COLO668 (cell line): ENCODE results near the gene TARBP1.

Source experiments
- DNase-seq: peaks from one replicate; lab custom pipeline; 2025; ENCODE audit not compliant: unreplicated experiment; lab: John Stamatoyannopoulos, UW

Gene TARBP1

DNA sequence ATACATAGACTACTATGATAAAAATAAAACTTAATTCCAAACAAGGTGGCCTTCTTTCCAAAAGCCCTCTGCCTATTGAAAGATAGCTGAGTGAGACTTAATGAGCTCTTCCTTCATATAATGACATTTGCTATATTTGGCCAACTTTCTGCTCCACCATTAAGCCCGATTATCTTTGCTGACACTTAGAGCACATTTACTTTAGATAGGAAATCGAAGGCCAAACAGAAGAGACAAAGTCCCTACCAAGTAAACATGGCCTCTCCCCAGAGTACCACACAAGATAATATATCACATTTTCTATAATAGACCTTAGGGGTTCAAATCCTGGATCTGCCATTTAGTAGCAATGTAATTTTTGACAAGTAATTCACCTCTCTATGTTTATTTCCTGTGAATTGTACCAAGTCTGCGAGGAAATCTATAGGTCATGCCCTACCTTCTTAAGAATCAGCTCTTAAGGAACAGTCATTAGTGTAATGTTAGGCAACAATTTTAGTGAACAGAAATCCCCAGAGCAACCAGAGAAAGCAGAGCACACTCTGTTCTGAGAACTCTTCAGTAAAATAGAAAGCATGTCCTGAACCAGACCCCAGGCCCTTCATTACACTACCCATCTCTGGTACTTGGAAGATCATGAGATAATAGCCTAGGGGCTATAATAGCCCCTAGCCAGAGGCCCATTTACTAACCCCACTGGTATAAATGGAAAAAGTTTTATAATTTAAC, 123.0 kb downstream of the TARBP1 start:
- no peak for DNase-seq

DNA sequence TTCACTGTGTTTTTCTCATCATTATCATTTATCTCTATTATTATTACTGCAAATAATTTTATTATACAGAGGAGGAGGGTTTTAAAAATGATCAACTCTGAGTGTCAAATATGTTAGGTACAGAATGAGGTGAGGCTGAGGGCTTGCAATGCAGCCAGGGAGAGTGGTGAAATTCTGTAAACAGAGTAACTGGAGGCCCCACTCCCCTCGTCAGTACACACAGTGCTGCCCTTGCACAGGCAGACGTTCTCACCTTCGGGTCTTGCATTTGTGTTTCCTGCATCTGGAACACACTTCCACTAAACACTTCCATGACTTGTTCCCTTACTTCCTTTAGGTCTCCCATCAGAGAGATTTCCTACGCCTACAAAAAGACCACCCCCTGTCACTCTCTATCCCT, 130.0 kb downstream of the TARBP1 start:
- DNase-seq, result no peak

DNA sequence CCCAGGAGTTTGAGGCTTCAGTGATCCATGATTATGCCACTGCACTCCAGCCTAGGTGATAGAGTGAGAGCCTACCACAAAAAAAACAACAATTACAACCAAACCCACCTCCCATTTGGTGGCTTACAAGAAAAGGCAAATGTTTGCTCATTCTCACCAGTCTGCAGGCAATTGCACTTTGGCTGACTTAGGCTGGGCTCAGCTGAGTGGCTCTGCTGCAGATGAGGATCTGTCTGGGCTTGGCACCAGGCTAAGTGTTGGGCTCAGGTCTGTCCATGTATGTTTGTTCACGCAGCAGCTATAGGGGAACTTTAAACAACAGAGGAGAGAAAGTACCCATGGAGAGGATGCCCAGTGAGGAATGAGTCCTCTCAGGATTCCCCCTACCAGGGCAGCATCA, 133.7 kb downstream of the TARBP1 start:
- DNase-seq, result no peak

DNA sequence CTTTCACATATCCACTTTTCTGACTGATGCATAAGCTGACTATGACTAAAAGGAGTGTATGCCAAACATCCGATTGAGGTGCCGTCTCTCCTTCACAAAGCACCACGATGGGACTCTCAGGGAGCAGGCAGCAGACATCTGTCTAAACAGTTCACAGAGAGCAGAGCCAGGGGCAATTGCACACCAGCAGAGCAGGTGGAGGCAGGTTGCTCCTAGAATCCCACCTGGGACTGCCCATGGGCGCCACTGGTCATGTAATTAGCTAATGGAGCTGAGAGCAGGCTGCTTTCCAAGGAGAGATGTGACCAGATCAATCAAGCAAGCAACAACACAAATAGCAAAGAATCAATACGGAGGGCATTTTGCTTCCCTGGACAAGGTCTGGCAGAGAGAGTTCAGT, 136.2 kb downstream of the TARBP1 start:
- peak; percentile 29 for DNase-seq
